Adipocyte (in vitro differentiated cells): ENCODE data around the gene ETV7.
A peak's percentile ranks its signal among the peaks of the same experiment; 100 is the strongest.
"Not testable (repeated sequence)": the region's sequence is repeated elsewhere in the genome, so short reads cannot be mapped to it uniquely, and the experiment has no call there.

Experiments
- DNase-seq: peaks from one replicate; pipeline ENCODE4 v3.0.0-alpha.2; 2015; ENCODE audit warnings: low read depth
- H3K27me3 ChIP-seq: replicated peaks from 2 replicates; pipeline ENCODE4 v1.7.0; 2013; ENCODE audit warnings: mild to moderate bottlenecking, low read length, moderate library complexity; ENCODE audit not compliant: control insufficient read depth, insufficient read depth
- H3K36me3 ChIP-seq: 2 replicates; pipeline ENCODE4 v1.7.0; 2013; ENCODE audit warnings: low read length, mild to moderate bottlenecking, moderate library complexity; ENCODE audit not compliant: control insufficient read depth, insufficient read depth, severe bottlenecking
- H3K4me1 ChIP-seq: 2 replicates; pipeline ENCODE4 v1.7.0; 2013; ENCODE audit warnings: mild to moderate bottlenecking, low read length, moderate library complexity; ENCODE audit not compliant: control insufficient read depth, insufficient read depth
- H3K4me3 ChIP-seq: 2 replicates; pipeline ENCODE4 v1.7.0; 2013; ENCODE audit warnings: mild to moderate bottlenecking, low read length, moderate library complexity
- H3K9ac ChIP-seq: 2 replicates; pipeline ENCODE4 v1.7.0; 2013; ENCODE audit warnings: mild to moderate bottlenecking, low read length, moderate library complexity
- H3K9me3 ChIP-seq: 2 replicates; pipeline ENCODE4 v1.7.0; 2013; ENCODE audit warnings: mild to moderate bottlenecking, low read length, moderate library complexity; ENCODE audit not compliant: control insufficient read depth

ETV7 gene

DNA sequence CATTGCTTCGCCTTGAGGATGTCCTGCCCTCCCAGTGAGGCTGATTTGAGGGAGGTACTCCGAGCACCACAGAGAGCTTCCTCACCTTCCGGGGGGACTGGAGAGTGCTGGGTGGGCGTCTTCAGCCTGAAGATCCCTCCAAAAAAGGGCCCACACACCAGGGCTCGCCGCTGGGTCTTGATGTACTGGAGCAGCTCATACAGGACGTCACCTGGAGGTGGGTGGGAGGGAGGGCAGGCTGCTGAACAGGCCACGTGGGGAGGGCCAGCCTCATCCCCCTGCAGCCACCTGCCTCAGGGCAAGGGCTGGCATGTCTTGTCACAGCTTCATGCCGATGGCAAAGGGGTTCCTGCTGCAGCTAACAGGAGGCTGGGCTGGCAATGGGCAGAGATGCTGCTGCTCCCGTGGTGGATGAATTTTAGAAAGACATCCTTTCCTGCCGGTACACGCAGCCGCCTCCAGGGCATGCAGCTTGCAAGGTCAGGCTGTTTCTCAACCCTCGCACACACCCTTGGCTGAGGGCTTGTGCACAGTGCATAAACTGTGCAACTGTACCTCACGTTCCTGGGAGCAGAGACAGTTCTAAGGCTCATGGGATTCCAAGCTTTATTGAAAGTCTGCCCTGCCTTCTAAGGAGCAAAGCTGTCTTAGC, 14.0 kb downstream of the ETV7 start:
- no peak overlapping the region for H3K9ac ChIP-seq
- H3K36me3 ChIP-seq: no peaks in the 10 kb centered on the region
- peaks cover 33% of the 10 kb centered on the region for H3K4me1 ChIP-seq
- peaks cover 3% of the 10 kb centered on the region for H3K27me3 ChIP-seq
- H3K9me3 ChIP-seq: no peaks in the 10 kb centered on the region
- H3K4me3 ChIP-seq: no peak overlapping the region
- peak; percentile 22 for DNase-seq

DNA sequence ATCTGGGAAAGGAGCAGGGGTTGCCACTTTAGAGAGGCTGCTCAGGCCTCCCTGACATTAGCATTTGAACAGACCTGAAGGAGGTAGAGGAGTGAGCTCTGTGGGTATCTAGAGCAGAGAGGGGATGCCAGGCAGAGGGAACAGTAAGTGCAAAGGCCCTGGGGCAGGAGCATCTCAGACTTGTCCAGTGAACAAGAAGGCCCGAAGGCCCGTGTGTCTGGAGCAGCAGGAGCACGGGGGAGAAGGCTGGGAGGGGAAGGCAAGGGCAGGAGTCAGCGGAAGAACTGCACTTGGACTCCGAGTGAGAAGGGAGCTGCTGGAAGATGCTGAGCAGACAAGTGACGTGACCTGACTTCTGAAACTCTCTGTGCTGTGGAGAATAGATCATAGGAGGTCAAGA, 15.4 kb downstream of the ETV7 start:
- Histone ChIP-seq H3K27me3 (peaks cover 3% of the 10 kb centered on the region), H3K4me3 (no peak overlapping the region), H3K36me3 (no peaks in the 10 kb centered on the region), H3K9me3 (no peaks in the 10 kb centered on the region), H3K4me1 (peaks cover 33% of the 10 kb centered on the region), H3K9ac (no peak overlapping the region)
- no peak for DNase-seq

DNA sequence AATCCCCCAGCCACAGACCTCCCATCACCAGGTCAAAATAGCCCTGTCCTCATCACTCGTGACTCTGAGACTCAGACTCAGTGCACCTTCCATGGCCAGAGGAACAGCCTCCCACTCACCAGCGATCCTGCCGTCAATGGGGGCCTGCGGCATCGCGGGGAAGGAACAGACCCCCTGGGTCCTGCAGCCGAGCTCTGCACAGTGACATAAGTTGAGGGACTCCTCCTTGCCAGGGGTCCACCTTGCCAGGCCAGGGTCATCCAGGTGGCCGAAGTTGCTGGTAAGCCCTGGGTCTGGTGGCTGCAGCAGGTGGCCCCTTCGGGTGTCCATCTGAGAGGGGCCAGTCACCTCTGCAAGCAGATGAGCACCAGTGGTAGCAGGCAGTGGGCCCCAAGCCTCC, 16.3 kb downstream of the ETV7 start:
- H3K27me3 ChIP-seq: peaks cover 3% of the 10 kb centered on the region
- H3K9me3 ChIP-seq: no peaks in the 10 kb centered on the region
- H3K36me3 ChIP-seq: no peaks in the 10 kb centered on the region
- no peak for DNase-seq
- H3K9ac ChIP-seq: no peak overlapping the region
- H3K4me1 ChIP-seq: peaks cover 33% of the 10 kb centered on the region
- H3K4me3 ChIP-seq: no peak overlapping the region

DNA sequence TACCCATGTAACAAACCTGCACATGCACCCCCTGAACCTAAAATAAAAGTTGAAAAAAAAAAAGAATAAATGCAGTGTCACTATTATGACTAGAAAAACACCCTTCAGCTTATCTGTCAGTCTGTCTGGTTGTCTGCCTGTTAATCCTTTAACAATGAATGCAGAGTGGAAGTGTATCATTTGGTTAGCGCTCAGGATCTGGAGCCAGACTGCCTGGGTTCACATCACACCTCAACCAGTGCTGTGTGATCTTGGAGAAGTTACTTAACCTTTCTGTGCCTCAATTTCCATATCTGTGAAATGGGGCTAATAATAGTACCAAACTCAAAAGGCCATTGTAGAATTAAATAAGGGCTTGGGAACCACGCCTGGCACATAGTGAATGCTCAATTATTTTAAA, 16.8 kb downstream of the ETV7 start:
- no peak overlapping the region for H3K4me3 ChIP-seq
- DNase-seq: no peak
- H3K36me3 ChIP-seq: no peaks in the 10 kb centered on the region
- no peaks in the 10 kb centered on the region for H3K9me3 ChIP-seq
- peaks cover 33% of the 10 kb centered on the region for H3K4me1 ChIP-seq
- no peak overlapping the region for H3K9ac ChIP-seq
- H3K27me3 ChIP-seq: peaks cover 3% of the 10 kb centered on the region

DNA sequence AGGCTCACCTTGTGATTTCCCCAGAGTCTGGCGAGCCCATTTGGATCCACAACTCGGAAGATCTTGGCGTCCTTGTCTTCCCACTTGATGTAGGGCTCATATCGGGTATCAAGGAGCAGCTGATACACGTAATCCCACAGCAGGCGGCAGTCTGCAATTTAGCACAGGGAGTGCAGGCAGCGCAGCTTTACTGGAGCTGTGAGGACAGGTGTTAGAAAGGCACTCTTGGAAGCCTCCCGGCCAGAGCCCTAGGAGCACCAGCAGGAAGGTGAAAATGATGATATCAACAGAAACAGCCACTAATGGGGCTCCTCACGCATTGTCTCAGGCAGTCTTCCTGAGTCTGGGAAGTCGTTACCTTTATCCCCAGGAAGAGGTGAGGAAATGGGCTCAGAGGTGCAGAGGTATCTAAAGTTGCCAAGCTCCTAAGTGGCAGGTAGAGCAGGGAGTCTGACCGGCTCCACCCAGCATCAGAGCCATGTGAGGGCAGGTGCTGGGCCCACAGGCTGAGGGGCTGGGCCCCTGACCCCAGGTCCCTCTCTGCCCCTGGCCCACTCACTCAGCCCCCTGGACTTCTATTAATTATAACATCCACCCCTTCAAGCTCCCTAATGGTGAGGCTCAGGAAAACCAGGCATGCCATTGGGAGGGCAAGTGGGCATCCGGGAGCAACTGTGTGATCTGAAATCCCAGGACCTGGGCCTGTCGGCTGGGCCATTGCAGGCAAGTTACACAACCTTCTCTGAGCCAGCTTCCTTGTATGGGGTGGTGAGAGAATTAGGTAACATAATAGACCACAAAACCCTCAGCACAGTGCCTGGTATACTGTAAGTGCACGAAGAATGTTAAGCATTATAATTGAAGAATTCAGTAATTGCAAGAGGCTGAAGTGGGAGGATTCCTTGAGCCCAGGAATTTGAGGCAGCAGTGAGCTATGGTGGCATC, 18.3 kb downstream of the ETV7 start:
- Histone ChIP-seq H3K9me3 (no peaks in the 10 kb centered on the region), H3K9ac (no peak overlapping the region), H3K36me3 (no peaks in the 10 kb centered on the region), H3K4me1 (peaks cover 19% of the 10 kb centered on the region), H3K27me3 (peaks cover under 1% of the 10 kb centered on the region), H3K4me3 (no peak overlapping the region)
- peak; percentile 89 for DNase-seq

DNA sequence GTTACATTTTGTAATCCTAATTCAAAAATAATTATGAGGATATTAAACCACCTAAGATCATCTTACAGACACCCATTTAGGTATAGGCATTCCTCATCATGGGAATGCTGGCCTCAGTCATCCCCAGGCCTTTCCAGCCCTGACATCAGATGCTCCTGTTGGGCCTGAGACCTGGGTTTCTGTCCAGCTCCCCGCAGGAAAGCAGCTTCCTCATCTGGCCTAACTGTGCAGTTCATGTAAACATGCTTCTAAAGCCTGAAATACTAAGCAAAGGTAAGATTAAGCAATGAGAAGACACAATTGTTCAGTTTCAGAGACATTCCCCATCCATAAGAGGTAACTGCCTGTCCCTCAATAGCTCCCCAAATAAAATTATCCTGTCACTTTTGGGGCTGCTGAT, 19.0 kb downstream of the ETV7 start:
- no peaks in the 10 kb centered on the region for H3K36me3 ChIP-seq

GRCh38 chr6:36367743-36368142, 19.7 kb downstream of the ETV7 start:
- H3K9ac ChIP-seq: no peak overlapping the region
- no peak for DNase-seq
- H3K9me3 ChIP-seq: no peaks in the 10 kb centered on the region
- peaks cover 13% of the 10 kb centered on the region for H3K4me1 ChIP-seq
- H3K27me3 ChIP-seq: no peaks in the 10 kb centered on the region
- H3K36me3 ChIP-seq: no peaks in the 10 kb centered on the region
- no peak overlapping the region for H3K4me3 ChIP-seq

More for the DNA sequence above, 19.0 kb downstream of the ETV7 start:
- Histone ChIP-seq H3K4me3 (no peak overlapping the region), H3K4me1 (peaks cover 13% of the 10 kb centered on the region), H3K9ac (no peak overlapping the region), H3K9me3 (no peaks in the 10 kb centered on the region), H3K27me3 (no peaks in the 10 kb centered on the region)
- no peak for DNase-seq

GRCh38 chr6:36364669-36365479, 22.6 kb downstream of the ETV7 start:
- DNase-seq: no peak
- H3K9me3 ChIP-seq: no peaks in the 10 kb centered on the region
- no peak overlapping the region for H3K4me3 ChIP-seq
- no peaks in the 10 kb centered on the region for H3K36me3 ChIP-seq
- H3K4me1 ChIP-seq: peaks cover 21% of the 10 kb centered on the region
- H3K9ac ChIP-seq: no peak overlapping the region
- no peaks in the 10 kb centered on the region for H3K27me3 ChIP-seq

GRCh38 chr6:36364061-36364635, 23.3 kb downstream of the ETV7 start:
- not testable (repeated sequence) for H3K9me3 ChIP-seq, H3K27me3 ChIP-seq, DNase-seq, H3K9ac ChIP-seq, H3K36me3 ChIP-seq, H3K4me3 ChIP-seq
- peaks cover 15% of the 10 kb centered on the region for H3K4me1 ChIP-seq

GRCh38 chr6:36363371-36363752, 24.1 kb downstream of the ETV7 start:
- not testable (repeated sequence) for H3K27me3 ChIP-seq, H3K36me3 ChIP-seq, H3K4me3 ChIP-seq, DNase-seq, H3K9ac ChIP-seq, H3K9me3 ChIP-seq
- peaks cover 15% of the 10 kb centered on the region for H3K4me1 ChIP-seq
